GM18861 (cell line): ENCODE results near the gene DCUN1D3.
"Not testable (repeated sequence)": the region's sequence is repeated elsewhere in the genome, so short reads cannot be mapped to it uniquely, and the experiment has no call there.

ENCODE experiments used
- ATAC-seq: cut with Tn5 transposase; IDR thresholded peaks from one replicate; pipeline ENCODE4 v1.9.1; 2021; ENCODE audit not compliant: unreplicated experiment

DCUN1D3 gene, protein sequence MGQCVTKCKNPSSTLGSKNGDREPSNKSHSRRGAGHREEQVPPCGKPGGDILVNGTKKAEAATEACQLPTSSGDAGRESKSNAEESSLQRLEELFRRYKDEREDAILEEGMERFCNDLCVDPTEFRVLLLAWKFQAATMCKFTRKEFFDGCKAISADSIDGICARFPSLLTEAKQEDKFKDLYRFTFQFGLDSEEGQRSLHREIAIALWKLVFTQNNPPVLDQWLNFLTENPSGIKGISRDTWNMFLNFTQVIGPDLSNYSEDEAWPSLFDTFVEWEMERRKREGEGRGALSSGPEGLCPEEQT

DNA sequence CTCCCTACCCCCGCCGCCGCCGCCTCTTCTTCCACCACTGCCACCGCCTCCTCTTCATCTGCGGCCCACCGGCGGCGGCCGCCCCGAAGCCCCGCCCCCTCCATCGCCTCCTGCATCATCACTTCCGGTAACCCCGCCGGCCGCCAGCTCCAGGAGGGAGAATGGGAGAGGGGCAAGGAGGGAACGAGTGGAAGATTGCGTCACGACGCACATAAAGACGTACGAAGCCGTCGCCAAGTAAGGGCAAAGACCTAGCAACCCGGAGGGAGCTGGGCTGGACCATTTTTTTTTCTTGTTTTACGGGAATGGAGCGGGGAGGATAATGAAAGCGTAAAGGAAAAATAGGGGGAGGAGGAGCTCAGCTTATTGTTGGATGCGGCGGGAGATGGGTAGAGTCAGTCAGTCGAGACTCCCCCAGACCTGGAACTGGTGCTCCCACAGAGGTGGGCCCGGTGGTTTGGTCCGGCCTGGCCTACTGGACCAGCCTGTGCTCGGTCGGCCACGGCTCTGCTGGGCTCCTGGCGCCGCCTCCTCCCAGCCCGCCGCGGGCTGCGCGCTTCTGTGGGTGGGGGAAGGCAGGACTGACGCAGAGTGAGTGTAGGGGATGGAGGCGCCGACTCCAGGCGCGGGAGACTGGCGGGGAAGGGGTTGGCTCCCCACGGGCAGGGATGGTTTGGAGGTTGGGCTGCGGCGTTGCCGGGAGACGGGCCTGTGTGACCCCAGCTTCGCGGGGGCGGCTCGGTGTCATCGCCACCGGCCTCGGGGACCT is at the start of gene DCUN1D3, which contains the start of gene LYRM1:
TSS of gene DCUN1D3 (minus strand) at position 60 of the 769 bp plus-strand sequence. CDS start 37,820 bp downstream, outside the sequence.
TSS of gene LYRM1 (plus strand) at position 473 of the 769 bp plus-strand sequence. CDS start 14,785 bp downstream, outside the sequence.
- peak; percentile 54 for ATAC-seq

DNA sequence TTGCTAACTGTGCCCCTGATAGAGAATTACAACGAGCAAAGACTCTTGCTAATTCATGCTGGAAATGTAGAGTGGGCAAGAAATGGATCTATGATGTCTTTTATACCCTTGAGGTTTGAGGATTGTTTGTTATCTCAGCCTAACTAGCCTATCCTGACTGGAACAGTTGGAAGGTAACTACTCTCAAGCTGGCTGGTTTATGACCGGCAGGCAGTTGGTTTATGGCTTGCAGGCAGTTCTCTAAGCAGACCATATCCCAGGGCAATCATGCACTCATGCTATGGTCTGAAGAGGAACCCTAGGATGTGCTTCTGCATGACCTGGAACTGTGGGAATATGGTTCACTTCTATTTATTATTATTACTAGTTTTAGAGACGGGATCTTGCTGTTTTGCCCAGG is 49.5 kb upstream of the DCUN1D3 start:
- no peak for ATAC-seq

DNA sequence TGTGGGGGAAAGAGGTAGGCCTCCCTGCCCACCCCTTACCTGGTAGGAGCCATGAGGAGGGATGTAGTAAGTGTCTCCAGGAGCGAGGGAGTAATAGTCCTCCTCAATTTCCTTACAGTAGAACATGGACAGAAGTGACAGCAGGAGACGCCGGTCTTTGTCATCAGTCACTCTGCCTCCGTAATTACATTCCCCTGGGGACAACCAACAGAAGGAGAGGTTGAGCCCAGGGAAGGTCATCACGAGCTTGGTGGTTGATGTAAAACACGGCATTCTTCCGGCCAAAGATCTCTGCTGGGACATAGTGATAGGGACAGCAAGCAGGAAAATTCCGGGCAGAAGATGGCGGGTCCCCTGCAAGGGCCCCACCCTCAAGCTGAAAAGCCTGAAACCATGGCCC is 48.3 kb upstream of the DCUN1D3 start:
- no peak for ATAC-seq

DNA sequence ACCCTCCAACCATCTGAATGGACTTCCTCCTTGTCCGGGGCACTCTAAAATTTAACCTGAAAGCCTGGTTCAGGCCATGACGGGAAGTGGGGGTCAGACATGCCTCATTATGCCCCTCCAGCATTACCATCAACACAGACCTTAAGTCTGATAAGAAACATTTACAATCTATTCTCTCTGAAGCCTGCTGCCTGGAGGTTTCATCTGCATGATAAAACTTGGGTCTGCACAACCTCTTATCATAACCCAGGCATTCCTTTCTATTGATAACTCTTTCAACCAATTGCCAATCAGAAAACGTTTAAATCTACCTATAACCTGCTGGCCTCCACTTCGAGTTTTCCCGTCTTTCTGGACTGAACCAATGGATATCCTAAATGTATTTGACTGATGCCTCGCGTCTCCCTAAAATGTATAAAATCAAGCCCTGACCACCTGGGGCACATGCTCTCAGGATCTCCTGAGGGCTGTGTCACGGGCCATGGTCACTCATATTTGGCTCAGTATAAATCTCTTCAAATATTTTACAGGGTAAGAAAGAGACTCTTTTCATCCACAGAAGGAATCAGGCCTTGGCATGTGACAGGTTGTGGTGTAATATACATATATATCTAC is 46.0 kb upstream of the DCUN1D3 start:
- ATAC-seq: no peak

DNA sequence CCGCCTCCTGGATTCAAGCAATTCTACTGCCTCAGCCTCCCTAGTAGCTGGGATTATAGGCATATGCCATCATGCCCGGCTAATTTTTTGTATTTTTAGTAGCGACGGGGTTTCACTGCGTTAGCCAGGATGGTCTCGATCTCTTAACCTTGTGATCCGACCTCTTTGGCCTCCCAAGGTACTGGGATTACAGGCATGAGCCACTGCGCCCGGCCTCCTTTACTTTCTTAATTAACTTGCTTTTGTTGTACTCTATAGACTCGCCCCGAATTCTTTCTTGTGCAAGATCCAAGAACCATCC is 45.4 kb upstream of the DCUN1D3 start:
- ATAC-seq: not testable (repeated sequence)

DNA sequence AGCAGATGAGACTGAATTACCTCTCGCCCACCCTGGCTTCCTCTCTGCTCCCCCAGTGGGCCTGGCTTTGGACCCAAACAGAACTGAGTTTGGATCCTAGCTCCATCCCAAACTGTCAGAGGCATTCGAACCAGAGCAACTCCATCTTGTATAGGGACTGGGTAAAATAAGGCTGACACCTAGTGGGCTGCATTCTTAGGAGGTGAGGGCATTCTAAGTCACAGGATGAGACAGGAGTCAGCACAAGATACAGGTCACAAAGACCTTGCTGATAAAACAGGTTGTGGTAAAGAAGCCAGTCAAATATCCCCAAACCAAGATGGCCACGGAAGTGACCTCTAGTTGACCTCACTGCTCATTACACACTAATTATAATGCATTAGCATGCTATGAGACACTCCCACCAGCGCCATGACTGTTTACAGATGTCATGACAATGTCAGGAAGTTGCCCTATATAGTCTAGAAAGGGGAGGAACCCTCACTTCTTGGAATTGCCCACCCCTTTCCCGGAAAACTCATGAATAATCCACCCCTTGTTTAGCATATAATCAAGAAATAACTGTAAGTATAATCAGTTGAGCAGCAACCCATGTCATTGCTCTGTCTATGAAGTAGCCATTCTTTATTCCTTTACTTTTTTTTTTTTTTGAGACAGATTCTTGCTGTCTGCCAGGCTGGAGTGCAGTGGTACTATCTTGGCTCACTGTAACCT is 44.9 kb upstream of the DCUN1D3 start:
- ATAC-seq: no peak

DNA sequence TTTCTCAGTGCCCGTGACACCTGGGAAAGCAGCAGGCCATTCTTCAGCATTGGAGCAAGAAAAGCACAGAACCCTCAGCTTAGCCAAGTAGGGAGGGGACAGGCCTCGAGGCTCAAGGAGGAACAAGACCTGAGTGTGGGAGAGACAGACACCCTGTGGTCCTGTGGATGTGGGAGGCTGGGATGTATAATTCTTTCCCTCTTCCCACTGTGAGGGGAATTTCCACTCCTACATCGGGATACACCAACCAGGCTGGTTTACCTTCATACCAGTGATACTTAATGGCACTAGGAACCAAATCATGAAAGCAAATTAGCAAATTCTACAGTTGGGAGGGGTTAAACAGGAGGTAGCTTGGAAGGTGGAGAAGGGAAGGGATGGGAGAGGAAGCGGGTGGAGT is 42.1 kb upstream of the DCUN1D3 start:
- ATAC-seq: no peak

DNA sequence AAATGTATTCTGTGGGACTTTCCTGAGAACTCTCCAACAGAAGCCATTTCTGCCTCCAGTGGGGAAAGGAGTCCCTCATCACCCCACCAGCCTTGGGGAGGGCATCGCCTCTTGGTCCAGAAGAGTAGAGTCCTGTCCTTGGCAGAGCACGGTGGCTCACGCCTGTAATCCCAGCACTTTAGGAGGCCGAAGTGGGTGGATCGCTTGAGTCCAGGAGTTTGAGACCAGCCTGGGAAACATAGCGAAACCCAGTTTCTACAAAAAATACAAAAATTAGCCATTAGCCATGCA is 41.4 kb upstream of the DCUN1D3 start:
- no peak for ATAC-seq

DNA sequence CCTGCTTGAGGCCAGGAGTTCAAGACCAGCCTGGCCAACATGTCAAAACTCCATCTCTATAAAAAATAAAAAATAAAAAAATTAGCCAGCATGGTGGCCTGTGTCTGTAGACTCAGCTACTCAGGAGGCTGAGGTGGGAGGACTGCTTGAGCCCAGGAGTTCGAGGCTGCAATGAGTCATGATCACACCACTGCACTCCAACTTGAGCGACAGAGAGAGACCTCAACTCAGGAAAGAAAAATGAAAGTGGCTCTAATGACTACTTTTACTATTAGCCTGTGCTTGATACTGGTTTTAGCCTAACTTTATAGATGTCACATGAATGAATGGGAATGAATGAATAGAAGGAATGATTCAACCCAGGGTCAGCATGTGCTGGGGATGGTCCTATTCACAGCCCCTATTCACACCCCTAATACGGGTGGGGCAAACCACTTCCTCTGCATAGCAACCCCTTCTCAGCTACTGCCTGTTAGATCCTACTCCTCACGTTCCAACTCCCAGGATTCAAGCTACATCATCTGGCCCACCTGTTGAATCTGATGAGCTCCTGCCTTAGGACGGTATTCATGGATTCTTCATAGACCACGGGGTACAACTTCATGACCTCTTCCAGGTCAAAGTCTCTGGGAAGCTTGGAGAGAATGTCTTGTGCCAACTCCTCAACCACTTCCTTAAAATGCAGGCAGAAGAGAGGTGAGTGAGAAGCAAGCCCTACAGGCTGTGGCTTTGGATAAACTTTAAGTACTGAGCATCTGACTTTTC is 40.9 kb upstream of the DCUN1D3 start:
- ATAC-seq: no peak

DNA sequence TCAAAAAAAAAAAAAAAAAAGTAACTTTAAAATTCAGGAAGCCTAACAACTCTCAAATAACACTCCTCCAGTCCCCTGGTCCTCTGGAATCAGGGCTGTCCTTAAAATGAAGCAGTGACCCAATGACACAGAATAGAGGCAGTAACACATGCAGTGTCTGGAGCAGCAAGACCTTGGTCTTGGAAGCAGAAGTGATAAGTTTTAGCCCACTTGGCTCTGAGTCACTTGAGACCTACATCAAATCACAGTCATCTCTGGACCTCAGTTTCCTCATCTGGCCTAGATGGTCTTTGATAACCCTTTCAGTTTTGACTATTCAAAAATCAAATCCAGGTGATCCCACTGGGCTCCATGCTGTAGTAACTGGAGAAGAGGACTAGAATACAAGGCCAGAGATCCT is 39.5 kb upstream of the DCUN1D3 start:
- no peak for ATAC-seq

DNA sequence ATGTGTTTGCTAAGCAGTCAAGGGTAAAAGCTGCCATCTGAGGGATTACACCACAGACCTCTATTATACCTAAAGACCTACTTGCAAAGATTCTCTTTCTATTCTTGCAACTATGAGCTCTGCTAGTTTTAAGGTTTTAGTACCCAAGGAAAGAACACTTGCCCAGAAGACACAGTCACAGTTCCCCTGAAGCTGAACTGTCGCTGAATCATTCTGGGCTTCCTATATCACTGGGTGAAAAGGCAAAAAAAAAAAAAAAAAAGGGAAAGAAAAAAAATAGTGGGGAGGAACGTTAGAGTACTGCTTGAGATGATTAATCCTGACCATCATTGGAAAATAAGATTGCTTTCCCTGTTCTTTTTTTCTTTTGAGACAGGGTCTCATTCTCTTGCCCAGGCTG is 38.3 kb upstream of the DCUN1D3 start:
- no peak for ATAC-seq

DNA sequence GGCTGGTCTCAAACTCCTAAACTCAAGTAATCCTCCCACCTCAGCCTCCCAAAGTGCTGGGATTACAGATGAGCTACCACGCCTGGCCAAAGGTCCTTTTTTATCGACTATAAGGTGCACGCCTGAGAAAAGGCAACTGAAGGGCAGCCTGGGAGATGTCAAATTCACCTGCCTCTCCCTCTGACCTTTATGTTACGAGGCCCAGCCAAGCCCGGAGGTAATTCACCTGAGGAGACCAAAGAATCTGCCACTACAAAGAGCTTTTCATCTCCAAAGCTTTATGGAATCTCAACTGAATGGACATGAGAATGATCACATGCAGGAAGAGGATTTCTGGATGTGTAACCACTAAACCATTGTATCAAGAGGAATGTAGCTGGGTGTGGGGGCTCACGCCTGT is 37.6 kb upstream of the DCUN1D3 start:
- ATAC-seq: no peak

DNA sequence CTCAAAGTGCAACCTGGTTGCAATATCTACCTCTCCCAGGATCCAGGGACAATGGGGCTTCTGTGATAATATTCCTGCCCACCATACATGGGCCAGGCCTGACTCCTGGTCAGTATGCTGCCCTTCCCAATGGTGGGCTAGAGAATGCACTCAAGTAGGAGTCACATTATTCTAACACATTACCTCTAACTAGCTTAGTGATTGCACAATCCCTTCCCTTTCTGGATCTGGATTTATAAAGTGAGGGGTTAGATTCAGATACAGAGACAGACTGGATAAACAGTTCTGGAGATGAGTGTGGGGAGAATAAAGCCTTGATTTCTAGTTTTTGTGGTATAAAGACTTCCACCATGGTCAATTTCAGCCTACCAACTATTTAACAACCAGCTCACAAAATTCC is 33.4 kb upstream of the DCUN1D3 start:
- ATAC-seq: no peak

DNA sequence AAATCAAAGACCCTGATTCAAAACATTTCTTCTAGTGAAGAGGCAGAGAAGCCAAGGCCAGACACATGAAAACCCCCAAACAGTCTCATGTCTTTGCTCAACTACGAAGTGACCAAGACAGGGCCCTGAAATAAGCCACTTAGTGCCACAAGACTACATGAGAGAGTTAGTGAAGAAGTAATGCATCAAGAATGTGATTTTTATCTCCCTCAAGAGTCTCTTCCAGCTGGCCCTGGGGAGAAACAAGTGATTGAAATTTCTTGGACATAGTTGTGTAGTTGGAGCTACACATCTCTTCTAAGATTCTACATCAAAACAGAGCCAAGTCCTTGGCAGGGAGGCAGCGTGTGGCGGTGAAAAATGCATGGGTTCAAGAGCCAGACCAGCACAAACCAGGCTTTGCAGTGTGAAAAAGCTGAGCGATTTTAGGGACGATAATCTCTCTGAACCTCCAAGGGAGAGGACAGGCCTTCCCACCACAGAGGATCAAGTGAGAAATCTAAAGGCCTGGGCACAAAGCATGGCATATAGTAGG is 31.0 kb upstream of the DCUN1D3 start:
- no peak for ATAC-seq

DNA sequence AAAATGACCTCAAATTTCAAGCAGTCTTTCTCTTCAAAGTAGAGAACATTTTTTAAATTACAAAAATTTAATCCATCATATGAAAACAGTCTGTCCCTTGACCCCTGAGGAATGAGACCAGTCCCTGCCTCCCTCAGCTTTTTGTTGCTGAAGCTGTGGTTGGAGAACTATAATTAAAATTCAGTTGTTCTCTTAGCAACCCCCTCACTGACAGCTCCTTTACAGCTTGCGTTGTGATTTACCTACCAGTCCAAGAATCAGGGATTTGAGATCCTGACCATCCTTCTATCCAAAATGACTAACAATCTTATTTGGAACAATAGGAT is 30.2 kb upstream of the DCUN1D3 start:
- ATAC-seq: no peak

DNA sequence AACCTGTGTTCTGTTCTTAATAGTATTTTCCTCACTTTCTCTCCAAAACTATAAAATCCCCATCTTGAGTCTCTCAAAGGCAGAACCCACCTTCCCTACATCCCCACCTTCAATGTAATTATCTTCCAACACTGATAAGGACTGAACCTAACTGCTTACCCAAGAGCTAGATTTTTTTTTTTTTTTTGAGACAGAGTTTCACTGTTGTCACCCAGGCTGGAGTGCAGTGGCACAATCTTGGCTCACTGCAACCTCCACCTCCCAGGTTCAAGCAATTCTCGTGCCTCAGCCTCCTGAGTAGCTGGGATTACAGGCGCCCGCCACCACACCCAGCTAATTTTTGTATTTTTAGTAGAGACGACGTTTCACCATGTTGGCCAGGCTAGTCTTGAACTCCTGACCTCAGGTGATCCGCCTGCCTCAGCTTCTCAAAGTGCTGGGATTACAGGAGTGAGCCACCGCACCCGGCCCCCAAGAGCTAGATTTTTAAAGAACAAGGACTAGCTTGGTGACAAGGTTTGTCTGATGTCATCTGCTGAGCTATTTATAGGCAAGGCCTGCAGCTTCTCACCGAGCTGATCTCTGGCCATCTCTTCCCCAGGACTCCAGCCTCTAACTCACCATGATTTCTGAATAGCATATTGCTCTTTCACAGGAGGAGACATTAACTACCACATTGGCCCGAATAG is 29.7 kb upstream of the DCUN1D3 start:
- not testable (repeated sequence) for ATAC-seq

DNA sequence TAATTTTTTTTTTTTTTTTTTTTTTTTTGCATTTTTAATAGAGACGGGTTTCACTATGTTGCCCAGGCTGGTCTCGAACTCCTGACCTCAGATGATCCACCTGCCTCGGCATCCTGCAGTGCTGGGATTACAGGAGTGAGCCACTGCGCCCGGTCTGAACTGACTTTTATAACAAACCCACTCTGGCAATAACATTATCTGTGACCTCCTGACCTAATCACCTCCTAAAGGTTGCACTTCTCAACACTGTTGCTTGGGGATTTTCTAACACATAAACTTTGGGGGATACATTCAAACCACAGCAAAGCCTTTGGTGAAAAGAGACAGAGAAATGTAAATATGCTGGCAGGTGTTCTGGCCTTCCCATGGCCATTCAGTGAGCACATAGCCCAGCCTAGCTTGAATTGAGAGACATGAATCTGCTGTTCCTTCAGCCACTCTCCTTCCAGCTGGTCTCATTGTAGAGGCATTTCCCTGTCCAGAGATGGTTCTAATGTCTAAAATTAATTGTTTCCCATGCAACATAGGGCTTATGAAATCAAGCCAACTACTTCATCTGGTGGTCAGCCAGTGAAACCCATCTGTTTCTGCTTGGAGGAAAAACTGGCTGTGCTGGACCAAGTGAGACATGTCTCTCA is 28.7 kb upstream of the DCUN1D3 start:
- no peak for ATAC-seq

DNA sequence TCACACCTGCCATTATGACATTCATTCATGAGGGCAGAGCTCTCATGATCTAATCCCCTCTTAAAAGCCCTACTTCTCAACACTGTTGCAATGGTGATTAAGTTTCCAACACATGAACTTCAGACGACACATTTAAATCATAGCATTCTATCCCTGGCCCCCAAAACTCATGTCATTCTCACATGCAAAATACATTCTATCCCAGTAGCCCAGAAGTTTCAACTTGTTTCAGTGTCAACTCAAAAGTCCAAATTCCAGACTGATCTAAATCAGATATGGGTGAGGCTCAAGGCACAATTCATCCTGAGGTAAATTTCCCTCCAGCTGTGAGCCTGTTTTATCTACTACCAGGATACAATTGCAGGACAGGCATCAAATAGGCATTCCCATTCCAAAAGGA is 25.6 kb upstream of the DCUN1D3 start:
- ATAC-seq: no peak

DNA sequence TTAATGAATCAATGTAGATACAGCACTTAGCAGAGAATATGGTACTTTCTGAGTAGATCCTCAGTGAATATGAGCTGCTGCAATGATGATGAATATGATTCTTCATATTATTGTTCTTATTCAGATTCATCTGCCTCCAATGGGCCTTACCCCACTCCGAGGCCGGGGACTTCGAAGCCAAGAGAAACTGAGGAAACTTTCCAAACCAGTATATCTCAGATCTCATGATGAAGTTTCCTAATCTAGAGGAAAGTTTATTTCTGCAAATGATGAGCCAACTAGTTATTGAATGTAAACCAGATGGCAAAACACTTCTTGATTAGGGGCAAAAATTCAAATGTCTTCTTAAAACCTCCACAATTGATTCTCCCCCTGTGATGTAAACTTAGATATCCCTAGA is 23.7 kb upstream of the DCUN1D3 start:
- ATAC-seq: no peak

DNA sequence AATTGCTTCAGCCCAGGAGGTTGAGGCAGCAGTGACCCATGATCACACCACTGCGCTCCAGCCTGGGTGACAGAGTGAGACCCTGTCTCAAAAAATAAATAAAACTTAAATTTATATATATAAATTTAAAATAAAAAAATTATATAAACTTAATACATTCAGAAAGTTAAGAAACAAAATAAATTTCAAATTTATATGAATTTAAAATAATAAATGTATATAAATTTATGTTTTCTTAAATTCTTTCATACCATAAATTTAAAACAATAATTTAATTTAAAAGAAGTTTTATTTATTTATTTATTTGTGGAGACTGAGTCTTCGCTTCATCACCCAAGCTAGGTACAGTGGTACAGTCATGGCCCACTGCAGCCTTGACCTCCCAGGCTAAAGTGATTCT is 20.6 kb upstream of the DCUN1D3 start:
- ATAC-seq: no peak
